MCF 10A (cell line): Measurements from ENCODE around the gene OR56A5. TPM values are rescaled to one million over a fixed set of nuclear protein-coding genes. Genes with fewer than 3 reads are reported as not detected.

ENCODE experiments used
- BruUV-seq: library from RNA; stranded (reverse); fragments of 400-500 nt; replicated peaks from 2 replicates; lab custom pipeline; 2021; lab: Mats Ljungman, UMichigan
- CTCF ChIA-PET: fragments of 300-600 bp; sonication (Branson Sonifier 250); formaldehyde crosslinking; extraction: SDS; loops from one replicate; lab custom pipeline; 2021; ENCODE audit warnings: antibody characterized with exemption, inconsistent platforms; lab: Yijun Ruan, JAX
- POLR2A ChIA-PET: fragments of 300-600, 350-650 bp; sonication (Branson Sonifier 250); formaldehyde crosslinking; extraction: SDS; loops from one replicate; lab custom pipeline; 2020; ENCODE audit warnings: antibody characterized with exemption, inconsistent platforms; lab: Yijun Ruan, JAX
- DNase-seq: peaks from one replicate; pipeline ENCODE4 v3.0.0-alpha.2; 2018; ENCODE audit not compliant: unreplicated experiment
- H3K27ac Mint-ChIP-seq: one replicate; pipeline ENCODE4 v1.8.0; 2022; ENCODE audit warnings: mild to moderate bottlenecking, low read depth, mixed read lengths; ENCODE audit not compliant: unreplicated experiment
- H3K27me3 Mint-ChIP-seq: one replicate; pipeline ENCODE4 v1.8.0; 2022; ENCODE audit warnings: mixed read lengths; ENCODE audit not compliant: insufficient read depth, unreplicated experiment
- H3K36me3 Mint-ChIP-seq: one replicate; pipeline ENCODE4 v1.8.0; 2022; ENCODE audit warnings: mild to moderate bottlenecking, moderate library complexity, mixed read lengths; ENCODE audit not compliant: insufficient read depth, unreplicated experiment
- H3K4me1 Mint-ChIP-seq: one replicate; pipeline ENCODE4 v1.8.0; 2022; ENCODE audit warnings: mixed read lengths; ENCODE audit not compliant: insufficient read depth, unreplicated experiment
- H3K4me3 Mint-ChIP-seq: one replicate; pipeline ENCODE4 v1.8.0; 2022; ENCODE audit warnings: mild to moderate bottlenecking, moderate library complexity, mixed read lengths; ENCODE audit not compliant: unreplicated experiment
- H3K9me3 Mint-ChIP-seq: one replicate; pipeline ENCODE4 v1.8.0; 2022; ENCODE audit warnings: mixed read lengths; ENCODE audit not compliant: unreplicated experiment
- CTCF ChIP-seq: fragments of 200-600 bp; IDR thresholded peaks from one replicate; pipeline ENCODE4 v1.8.0; 2022; ENCODE audit warnings: antibody characterized with exemption, mild to moderate bottlenecking; ENCODE audit not compliant: unreplicated experiment
- intact Hi-C: fragments of 100-400 bp; cut with micrococcal nuclease; formaldehyde crosslinking; loops from 2 replicates; pipeline ENCODE4 v1.14.1; 2022
- total RNA-seq: library from RNA; stranded (reverse); gene quantifications from 2 replicates; pipeline ENCODE4 v1.2.3, GENCODE V29; 2022

Gene OR56A5
- total RNA-seq, 1 experiment from 2014 or later, result not detected

GRCh38 chr11:5955586-5955985, 12.7 kb downstream of the OR56A5 start:
- no peaks in the 10 kb centered on the region for H3K9me3 Mint-ChIP-seq
- H3K4me3 Mint-ChIP-seq, result no peak overlapping the region
- DNase-seq, result no peak
- ChIA-PET CTCF (interaction anchor here (0.6 to 1.2 kb wide), 3 partner anchors 54 to 1769 kb away, joined by 3 read pairs; no protein-coding TSS in a partner anchor), POLR2A (no interaction called here)
- H3K36me3 Mint-ChIP-seq, result peaks cover 4% of the 10 kb centered on the region
- H3K4me1 Mint-ChIP-seq, result no peaks in the 10 kb centered on the region
- no peak for TF ChIP-seq CTCF
- H3K27me3 Mint-ChIP-seq, result no peaks in the 10 kb centered on the region
- H3K27ac Mint-ChIP-seq, result no peak overlapping the region
- no TSS peak for BruUV-seq
- intact Hi-C loops, result no loop called here

DNA sequence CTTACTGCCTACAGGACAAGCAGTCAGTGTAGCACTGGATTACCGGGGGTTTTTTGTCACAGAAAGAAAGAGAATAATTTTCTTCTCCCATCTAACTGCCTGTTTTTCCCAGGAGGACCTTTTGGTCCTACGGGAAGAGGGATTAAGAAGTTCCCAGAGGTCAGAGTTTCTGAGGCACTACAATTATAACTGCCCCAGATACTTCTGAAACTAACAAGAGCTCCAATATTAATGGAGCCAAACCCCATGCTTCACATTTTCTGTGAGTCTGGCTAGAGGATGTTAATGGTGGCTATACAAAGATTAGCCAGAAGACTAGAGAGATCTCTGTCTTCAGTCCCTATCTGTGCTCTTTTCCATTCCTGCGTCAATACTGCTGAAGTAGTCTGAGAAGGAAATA, 26.3 kb downstream of the OR56A5 start, which contains the start of gene OR56A3:
Gene OR56A3, plus strand, starts transcription at position 301 of the 400 bp plus-strand sequence. CDS start 5,096 bp downstream, outside the sequence.
- intact Hi-C loops, result no loop called here
- ChIA-PET POLR2A (no interaction called here), CTCF (no interaction called here)
- no peak for DNase-seq
- no peaks in the 10 kb centered on the region for H3K4me1 Mint-ChIP-seq
- no peak for TF ChIP-seq CTCF
- H3K27ac Mint-ChIP-seq, result no peak within 1 kb of the TSS
- H3K27me3 Mint-ChIP-seq, result peaks cover 23% of the 10 kb centered on the region
- no peaks in the 10 kb centered on the region for H3K36me3 Mint-ChIP-seq
- H3K9me3 Mint-ChIP-seq, result peaks cover 12% of the 10 kb centered on the region
- no TSS peak for BruUV-seq
- no peak within 1 kb of the TSS for H3K4me3 Mint-ChIP-seq

DNA sequence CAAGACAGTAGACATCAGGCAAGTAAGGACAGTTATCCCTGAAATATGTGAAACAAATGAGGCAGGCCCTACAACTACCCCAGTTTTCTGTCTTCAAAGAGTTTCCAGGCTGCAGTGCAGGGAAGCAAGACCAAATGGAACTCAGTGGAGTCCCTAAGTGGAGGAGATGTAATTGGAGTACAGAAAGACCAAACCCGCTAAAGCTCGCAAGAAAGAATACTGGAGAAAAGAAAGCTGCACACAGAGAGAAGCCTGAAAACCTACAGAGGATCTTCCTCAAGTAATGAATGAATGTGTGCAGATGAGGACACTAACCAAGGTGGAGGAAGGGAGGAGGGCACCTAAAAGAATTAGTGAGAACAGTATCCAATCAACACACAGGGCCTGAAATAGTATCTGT, 27.5 kb downstream of the OR56A5 start:
- ChIA-PET POLR2A (no interaction called here), CTCF (no interaction called here)
- no peak for DNase-seq
- Mint-ChIP-seq H3K27me3 (peaks cover 21% of the 10 kb centered on the region), H3K4me1 (no peaks in the 10 kb centered on the region), H3K36me3 (no peaks in the 10 kb centered on the region), H3K4me3 (no peak overlapping the region), H3K9me3 (peaks cover 16% of the 10 kb centered on the region), H3K27ac (no peak overlapping the region)
- intact Hi-C loops, result no loop called here
- TF ChIP-seq CTCF, result no peak
- BruUV-seq, result no TSS peak

- Mint-ChIP-seq H3K4me3 (no peak overlapping the region), H3K27ac (no peak overlapping the region), H3K36me3 (no peaks in the 10 kb centered on the region), H3K9me3 (peaks cover 16% of the 10 kb centered on the region), H3K4me1 (no peaks in the 10 kb centered on the region), H3K27me3 (peaks cover 10% of the 10 kb centered on the region)
- DNase-seq, result no peak
- TF ChIP-seq CTCF, result no peak
- CTCF ChIA-PET, result interaction anchor here (0.7 kb wide), 2 partner anchors 551 to 560 kb away, joined by 3 read pairs; no protein-coding TSS in a partner anchor
- BruUV-seq, result no TSS peak
- intact Hi-C loops, result no loop called here
- POLR2A ChIA-PET, result no interaction called here
These were observed 29.7 kb downstream of the OR56A5 start for GRCh38 chr11:5938603-5938965.
